ENCODE measurements around the gene GNAI3.

- TF ChIP-seq CTCF (conservative IDR thresholded peaks at IDR 0.05; ENCODE audit: low read depth, low read length) (no peak), EZH2 (IDR thresholded peaks at IDR 0.05; ENCODE audit: low read length, unreplicated experiment) (no peak), EZH2phosphoT487 (IDR thresholded peaks at IDR 0.05; ENCODE audit: borderline replicate concordance, low read length) (no peak)
These were observed 4.3 kb upstream of the GNAI3 start for GRCh38 chr1:109543988-109544735.

All from PC-3 (cell line).